Measurements from ENCODE around the gene NAA25.
"Not testable (repeated sequence)": the region's sequence is repeated elsewhere in the genome, so short reads cannot be mapped to it uniquely, and the experiment has no call there.

The NAA25 gene

GRCh38 chr12:112007945-112008344 is 100.6 kb downstream of the NAA25 start:
- peak; percentile 48 for DNase-seq

GRCh38 chr12:112005419-112006395 is 102.9 kb downstream of the NAA25 start:
- DNase-seq: peak; percentile 91

- no peak for DNase-seq
These were observed 104.5 kb downstream of the NAA25 start for GRCh38 chr12:112004041-112004440.

GRCh38 chr12:112001576-112001975 is 107.0 kb downstream of the NAA25 start:
- DNase-seq: no peak

GRCh38 chr12:112000820-112001219 is 107.8 kb downstream of the NAA25 start:
- DNase-seq: no peak

- not testable (repeated sequence) for DNase-seq
These were observed 109.5 kb downstream of the NAA25 start for GRCh38 chr12:111999129-111999528.

- no peak for DNase-seq
These were observed 110.6 kb downstream of the NAA25 start for GRCh38 chr12:111998015-111998414.

- no peak for DNase-seq
These were observed 111.3 kb downstream of the NAA25 start for GRCh38 chr12:111997300-111997699.

GRCh38 chr12:111995782-111996480 is 112.7 kb downstream of the NAA25 start:
- no peak for DNase-seq

- DNase-seq: not testable (repeated sequence)
These were observed 114.1 kb downstream of the NAA25 start for GRCh38 chr12:111994211-111995111.

GRCh38 chr12:111993292-111994150 is 115.1 kb downstream of the NAA25 start:
- no peak for DNase-seq

- no peak for DNase-seq
These were observed 116.1 kb downstream of the NAA25 start for GRCh38 chr12:111992464-111992863.

GRCh38 chr12:111991946-111992345 is 116.6 kb downstream of the NAA25 start:
- no peak for DNase-seq

GRCh38 chr12:111991535-111991934 is 117.0 kb downstream of the NAA25 start:
- DNase-seq: no peak

- DNase-seq: no peak
These were observed 123.8 kb downstream of the NAA25 start for GRCh38 chr12:111984820-111985219.

- DNase-seq: no peak
These were observed 126.6 kb downstream of the NAA25 start for GRCh38 chr12:111981987-111982386.

GRCh38 chr12:111980598-111980997 is 128.0 kb downstream of the NAA25 start:
- no peak for DNase-seq

GRCh38 chr12:111978545-111978944 is 130.0 kb downstream of the NAA25 start:
- DNase-seq: no peak

GRCh38 chr12:111976860-111977259 is 131.7 kb downstream of the NAA25 start:
- no peak for DNase-seq
